Mesendoderm (in vitro differentiated cells): ENCODE data around the gene NPDC1.

ENCODE experiments used
- DNase-seq: peaks from one replicate; pipeline ENCODE4 v3.0.0; 2013
- H2AK5ac ChIP-seq: 2 replicates; pipeline ENCODE4 v1.6.1; 2013; ENCODE audit warnings: low read length, inconsistent platforms
- H2BK120ac ChIP-seq: 2 replicates; pipeline ENCODE4 v1.6.1; 2013; ENCODE audit warnings: low read depth, mild to moderate bottlenecking, low read length, moderate library complexity, mixed read lengths
- H2BK15ac ChIP-seq: replicated peaks from 2 replicates; pipeline ENCODE4 v1.6.1; 2013; ENCODE audit warnings: low read depth, mild to moderate bottlenecking, moderate library complexity
- H2BK5ac ChIP-seq: 2 replicates; pipeline ENCODE4 v1.6.1; 2013; ENCODE audit warnings: low read length, inconsistent platforms
- H3K18ac ChIP-seq: 2 replicates; pipeline ENCODE4 v1.6.1; 2013; ENCODE audit warnings: mild to moderate bottlenecking, low read length, mixed read lengths
- H3K23ac ChIP-seq: one replicate; pipeline ENCODE4 v1.6.1; 2013; ENCODE audit warnings: low read length
- H3K27ac ChIP-seq: 2 replicates; pipeline ENCODE4 v1.5.1; 2013; ENCODE audit warnings: low read depth, mild to moderate bottlenecking, inconsistent platforms, low read length, moderate library complexity
- H3K27me3 ChIP-seq: 2 replicates; pipeline ENCODE4 v1.6.1; 2013; ENCODE audit warnings: low read length, control low read depth, mild to moderate bottlenecking, inconsistent platforms; ENCODE audit not compliant: insufficient read depth, poor library complexity
- H3K36me3 ChIP-seq: 2 replicates; pipeline ENCODE4 v1.6.1; 2013; ENCODE audit warnings: low read length, inconsistent platforms; ENCODE audit not compliant: control insufficient read depth, insufficient read depth
- H3K4ac ChIP-seq: one replicate; pipeline ENCODE4 v1.6.1; 2013; ENCODE audit warnings: low read depth, mild to moderate bottlenecking, low read length, moderate library complexity
- H3K4me1 ChIP-seq: 2 replicates; pipeline ENCODE4 v1.6.1; 2013; ENCODE audit warnings: low read depth, low read length, inconsistent platforms; ENCODE audit not compliant: control insufficient read depth
- H3K4me2 ChIP-seq: 2 replicates; pipeline ENCODE4 v1.6.1; 2013; ENCODE audit warnings: low read length
- H3K4me3 ChIP-seq: 2 replicates; pipeline ENCODE4 v1.5.1; 2013; ENCODE audit warnings: mild to moderate bottlenecking, low read length
- H3K56ac ChIP-seq: one replicate; pipeline ENCODE4 v1.6.1; 2013; ENCODE audit warnings: low read length
- H3K79me1 ChIP-seq: 2 replicates; pipeline ENCODE4 v1.6.1; 2013; ENCODE audit warnings: low read length, inconsistent platforms
- H3K79me2 ChIP-seq: 2 replicates; pipeline ENCODE4 v1.6.1; 2013; ENCODE audit warnings: mild to moderate bottlenecking, low read length; ENCODE audit not compliant: control insufficient read depth, insufficient read depth
- H3K9ac ChIP-seq: 2 replicates; pipeline ENCODE4 v1.6.1; 2013; ENCODE audit warnings: low read length, inconsistent platforms
- H4K5ac ChIP-seq: one replicate; pipeline ENCODE4 v1.6.1; 2013; ENCODE audit warnings: low read length
- H4K8ac ChIP-seq: one replicate; pipeline ENCODE4 v1.6.1; 2013; ENCODE audit warnings: low read depth, mild to moderate bottlenecking, control low read depth, low read length, moderate library complexity
- WGBS: extraction: QIAGEN DNeasy Blood & Tissue Kit; methylation state at CpG from one replicate; pipeline ENCODE4 v1.1.7; 2013; ENCODE audit warnings: low lambda C conversion rate, missing lambda C conversion rate; ENCODE audit not compliant: insufficient coverage; ENCODE audit errors: extremely low coverage; 5-methylcytosine and 5-hydroxymethylcytosine counted together

The NPDC1 gene

DNA sequence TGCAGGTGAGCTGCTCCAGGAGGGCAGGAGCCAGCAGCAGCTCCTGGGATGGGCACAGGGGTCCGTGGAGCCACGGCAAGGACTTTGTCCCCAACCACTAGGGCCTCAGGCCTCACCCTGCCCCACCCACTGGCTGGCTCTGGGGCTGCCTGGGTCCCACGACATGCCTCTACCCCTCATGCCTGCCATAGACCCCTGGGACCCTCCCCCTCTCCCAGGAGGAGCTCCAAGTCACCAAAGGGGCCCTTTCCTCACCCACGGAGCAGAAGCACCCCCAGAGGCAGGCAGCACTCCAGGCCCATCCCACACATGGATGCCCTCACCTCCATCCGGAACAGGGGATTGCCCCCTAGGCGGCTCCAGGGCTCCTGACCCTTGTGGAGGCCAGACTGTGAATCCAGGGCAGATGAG lies 24.4 kb downstream of the NPDC1 start:
- H3K4me2 ChIP-seq: no peak overlapping the region
- no peak overlapping the region for H2BK5ac ChIP-seq
- no peak overlapping the region for H3K56ac ChIP-seq
- H3K4me3 ChIP-seq: no peak overlapping the region
- H3K27ac ChIP-seq: no peak overlapping the region
- H2BK120ac ChIP-seq: no peak overlapping the region
- no peaks in the 10 kb centered on the region for H3K36me3 ChIP-seq
- H4K5ac ChIP-seq: no peak overlapping the region
- no peak overlapping the region for H3K23ac ChIP-seq
- DNase-seq: no peak
- no peak overlapping the region for H3K4ac ChIP-seq
- H3K18ac ChIP-seq: no peak overlapping the region
- H3K4me1 ChIP-seq: no peaks in the 10 kb centered on the region
- no peak overlapping the region for H2BK15ac ChIP-seq
- no peak overlapping the region for H2AK5ac ChIP-seq
- H3K79me2 ChIP-seq: no peaks in the 10 kb centered on the region
- H3K9ac ChIP-seq: no peak overlapping the region
- no peaks in the 10 kb centered on the region for H3K79me1 ChIP-seq
- no peaks in the 10 kb centered on the region for H3K27me3 ChIP-seq
- H4K8ac ChIP-seq: no peak overlapping the region
- WGBS: no CpG with 5 or more reads among the region's 6 CpGs

DNA sequence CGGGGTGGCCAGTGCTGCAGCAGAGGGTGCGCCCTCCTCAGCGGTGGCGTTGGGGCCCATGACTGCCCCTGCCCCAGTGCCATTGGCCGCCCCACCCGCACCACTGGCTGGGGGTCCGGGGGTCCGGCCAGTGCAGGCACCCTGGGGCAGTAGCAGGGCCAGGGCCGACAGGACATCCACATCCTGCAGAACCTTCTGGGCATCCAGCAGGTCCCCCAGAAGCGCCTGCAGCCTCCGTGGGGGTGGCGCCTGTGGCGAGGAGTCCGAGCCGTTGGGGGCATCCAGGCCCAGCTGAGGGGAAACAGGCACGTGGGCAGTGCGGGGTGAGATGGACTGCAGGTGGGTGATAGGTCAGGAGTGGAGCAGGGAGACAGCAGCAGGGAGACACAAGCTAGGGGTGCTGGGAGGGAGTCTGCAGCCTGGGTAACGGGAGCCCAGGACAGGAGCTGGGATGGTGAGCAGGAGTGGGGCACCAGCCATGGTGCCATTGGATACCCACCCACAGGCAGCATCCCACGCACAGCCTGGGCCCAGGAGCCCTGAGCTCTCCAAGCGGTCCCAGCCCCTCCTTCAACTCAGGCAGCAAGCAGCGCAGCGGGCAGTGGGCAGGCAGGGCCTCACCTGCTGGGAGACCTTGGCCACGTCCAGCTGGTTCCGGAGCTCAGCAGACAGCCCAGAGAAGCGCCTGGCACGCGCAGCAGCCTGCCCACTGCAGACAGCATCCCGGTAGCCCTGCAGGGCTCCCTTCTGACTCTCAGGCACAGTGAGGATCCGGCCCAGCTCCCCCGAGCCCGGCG lies 25.0 kb downstream of the NPDC1 start:
- Histone ChIP-seq H3K27ac (no peak overlapping the region), H3K18ac (no peak overlapping the region), H4K5ac (no peak overlapping the region), H3K56ac (no peak overlapping the region), H3K27me3 (no peaks in the 10 kb centered on the region), H2BK120ac (no peak overlapping the region), H3K9ac (no peak overlapping the region), H3K4ac (no peak overlapping the region), H3K79me2 (no peaks in the 10 kb centered on the region), H2BK15ac (no peak overlapping the region), H3K4me1 (no peaks in the 10 kb centered on the region), H3K79me1 (no peaks in the 10 kb centered on the region), H3K4me3 (no peak overlapping the region), H3K4me2 (no peak overlapping the region), H3K23ac (no peak overlapping the region), H4K8ac (no peak overlapping the region), H3K36me3 (no peaks in the 10 kb centered on the region), H2BK5ac (no peak overlapping the region), H2AK5ac (no peak overlapping the region)
- DNase-seq: no peak
- no CpG with 5 or more reads among the region's 32 CpGs for WGBS

DNA sequence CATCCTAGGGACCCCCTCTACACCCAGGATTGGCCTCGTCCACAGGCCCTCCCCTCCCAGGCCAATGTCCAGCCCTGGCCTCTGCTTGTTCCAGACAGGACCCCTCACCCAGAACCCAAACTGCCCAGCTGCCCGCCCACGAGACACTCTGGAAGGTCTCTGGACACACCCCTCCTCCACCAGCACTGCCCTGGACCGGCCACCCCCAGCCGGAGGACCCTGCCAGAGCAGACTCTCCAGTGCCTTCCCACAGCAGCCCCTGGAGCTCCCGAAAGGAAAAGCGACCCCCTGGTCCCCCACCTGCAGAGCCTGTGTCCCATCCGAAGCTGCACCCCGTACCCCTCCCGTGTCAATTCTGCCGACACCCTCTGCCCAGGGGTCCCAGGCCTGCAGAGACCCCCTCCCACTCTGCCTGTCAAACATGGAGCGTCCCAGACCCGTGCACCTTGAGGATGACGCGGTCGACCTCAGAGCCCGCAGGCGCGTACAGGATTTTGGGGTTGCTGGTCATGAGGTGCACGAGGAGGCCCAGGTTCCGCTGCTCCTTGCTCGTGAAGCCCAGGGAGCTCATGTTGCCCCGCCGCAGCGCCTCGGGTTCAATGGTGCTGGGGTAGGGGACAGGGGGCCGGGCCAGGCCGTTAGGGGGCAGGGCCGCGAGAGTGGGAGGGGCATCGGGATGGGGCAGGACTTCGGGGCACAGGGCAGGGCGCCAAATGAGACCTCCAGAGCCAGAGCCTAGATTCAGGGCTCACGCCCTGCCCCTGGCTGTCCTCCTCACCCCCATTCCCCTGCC lies 25.9 kb downstream of the NPDC1 start:
- H3K4me1 ChIP-seq: no peaks in the 10 kb centered on the region
- H3K79me2 ChIP-seq: no peaks in the 10 kb centered on the region
- H3K79me1 ChIP-seq: no peaks in the 10 kb centered on the region
- no peak overlapping the region for H3K23ac ChIP-seq
- H2BK120ac ChIP-seq: no peak overlapping the region
- WGBS: no CpG with 5 or more reads among the region's 34 CpGs
- DNase-seq: no peak
- no peak overlapping the region for H4K5ac ChIP-seq
- H3K27me3 ChIP-seq: no peaks in the 10 kb centered on the region
- no peak overlapping the region for H3K4me2 ChIP-seq
- H3K9ac ChIP-seq: no peak overlapping the region
- no peak overlapping the region for H2AK5ac ChIP-seq
- no peak overlapping the region for H3K18ac ChIP-seq
- no peak overlapping the region for H2BK15ac ChIP-seq
- H3K56ac ChIP-seq: no peak overlapping the region
- H4K8ac ChIP-seq: no peak overlapping the region
- no peaks in the 10 kb centered on the region for H3K36me3 ChIP-seq
- no peak overlapping the region for H3K4ac ChIP-seq
- no peak overlapping the region for H2BK5ac ChIP-seq
- H3K4me3 ChIP-seq: no peak overlapping the region
- no peak overlapping the region for H3K27ac ChIP-seq

DNA sequence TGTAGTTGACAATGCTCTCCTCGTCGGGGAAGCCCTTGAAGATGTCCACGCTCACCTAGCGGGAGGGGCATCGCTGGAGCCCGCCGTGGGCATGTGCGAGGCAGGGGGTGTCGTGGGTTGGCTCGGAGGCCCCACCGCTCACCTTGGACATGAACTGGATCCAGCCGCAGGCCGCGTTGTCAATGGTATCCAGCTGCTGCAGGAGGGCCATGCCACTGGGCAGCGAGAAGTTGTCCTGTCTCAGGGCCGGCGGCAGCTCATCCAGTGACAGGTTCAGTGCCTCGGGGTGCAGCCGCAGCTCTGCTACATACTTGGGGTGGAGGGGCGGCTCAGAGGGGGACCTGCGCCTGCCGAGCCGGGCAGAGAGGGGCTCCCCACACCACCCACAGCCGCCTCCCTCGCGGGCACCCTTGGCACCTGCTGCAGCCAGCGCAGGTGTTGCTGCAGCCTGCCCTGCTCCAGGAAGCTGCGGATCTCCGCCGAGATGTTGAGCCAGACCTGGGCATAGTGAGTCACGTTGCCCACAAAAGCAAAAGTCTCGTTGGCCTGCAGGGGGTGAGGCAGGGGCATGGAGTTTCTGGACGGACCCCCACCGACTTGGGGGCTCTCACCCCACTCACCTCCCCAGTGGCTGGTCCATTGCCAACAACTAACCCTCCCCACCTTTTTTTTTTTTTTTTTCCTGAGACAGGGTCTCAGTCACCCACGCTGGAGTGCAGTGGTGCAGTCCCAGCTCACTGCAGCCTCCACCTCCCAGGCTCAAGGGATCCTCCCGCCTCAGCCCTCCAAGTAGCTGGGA lies 27.0 kb downstream of the NPDC1 start:
- H2BK15ac ChIP-seq: no peak overlapping the region
- H2BK120ac ChIP-seq: no peak overlapping the region
- H3K27me3 ChIP-seq: no peaks in the 10 kb centered on the region
- no peak overlapping the region for H3K4ac ChIP-seq
- H3K4me1 ChIP-seq: no peaks in the 10 kb centered on the region
- no peak overlapping the region for H3K4me2 ChIP-seq
- H3K79me1 ChIP-seq: no peaks in the 10 kb centered on the region
- H2BK5ac ChIP-seq: no peak overlapping the region
- no peak overlapping the region for H3K56ac ChIP-seq
- no peak overlapping the region for H4K8ac ChIP-seq
- DNase-seq: no peak
- no peak overlapping the region for H3K9ac ChIP-seq
- no CpG with 5 or more reads among the region's 36 CpGs for WGBS
- no peak overlapping the region for H3K18ac ChIP-seq
- no peak overlapping the region for H3K27ac ChIP-seq
- no peak overlapping the region for H2AK5ac ChIP-seq
- no peak overlapping the region for H3K23ac ChIP-seq
- no peak overlapping the region for H4K5ac ChIP-seq
- H3K4me3 ChIP-seq: no peak overlapping the region
- no peaks in the 10 kb centered on the region for H3K36me3 ChIP-seq
- no peaks in the 10 kb centered on the region for H3K79me2 ChIP-seq

DNA sequence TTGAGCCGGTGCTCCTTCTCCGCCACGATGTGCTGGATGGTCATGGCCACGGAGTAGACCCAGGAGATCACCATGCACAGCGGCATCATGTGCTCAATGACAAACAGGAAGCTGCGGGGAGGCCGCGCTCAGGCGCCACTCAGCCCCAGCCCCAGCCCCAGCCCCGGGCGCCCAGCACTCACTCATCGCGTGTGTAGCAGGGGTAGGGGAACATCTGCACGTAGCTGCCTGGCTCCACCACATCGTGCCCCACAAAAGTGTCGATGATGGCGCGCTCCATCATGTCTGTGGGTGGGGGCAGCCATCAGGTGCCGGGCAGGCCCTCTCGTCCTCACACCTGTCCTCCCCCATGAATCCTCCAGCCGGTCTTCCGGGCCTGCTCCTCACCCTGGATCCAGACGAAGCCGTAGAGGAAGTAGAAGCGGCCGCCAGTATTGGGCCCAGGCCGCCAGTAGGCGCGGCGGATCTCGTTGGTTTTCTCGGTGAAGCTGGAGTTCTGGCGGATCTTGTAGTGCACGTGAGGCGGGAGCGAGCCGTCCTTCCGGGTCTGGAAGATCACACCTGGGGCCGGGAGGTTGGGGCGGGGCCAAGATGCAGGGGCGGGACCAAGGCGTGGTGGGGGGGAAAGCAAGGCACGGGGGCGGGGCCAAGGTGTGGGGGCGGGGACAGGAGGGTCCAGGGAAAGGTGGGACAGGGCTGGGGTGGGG lies 28.0 kb downstream of the NPDC1 start:
- H3K27ac ChIP-seq: no peak overlapping the region
- no peak overlapping the region for H3K23ac ChIP-seq
- H2BK15ac ChIP-seq: no peak overlapping the region
- H3K79me1 ChIP-seq: no peaks in the 10 kb centered on the region
- no peak overlapping the region for H4K8ac ChIP-seq
- no peak overlapping the region for H3K18ac ChIP-seq
- H3K56ac ChIP-seq: no peak overlapping the region
- no peaks in the 10 kb centered on the region for H3K79me2 ChIP-seq
- H3K4me2 ChIP-seq: no peak overlapping the region
- no peak overlapping the region for H2BK120ac ChIP-seq
- H2BK5ac ChIP-seq: no peak overlapping the region
- H3K9ac ChIP-seq: no peak overlapping the region
- no peak overlapping the region for H4K5ac ChIP-seq
- H3K27me3 ChIP-seq: no peaks in the 10 kb centered on the region
- no peak for DNase-seq
- no peaks in the 10 kb centered on the region for H3K36me3 ChIP-seq
- WGBS: no CpG with 5 or more reads among the region's 45 CpGs
- no peak overlapping the region for H3K4ac ChIP-seq
- no peak overlapping the region for H2AK5ac ChIP-seq
- no peak overlapping the region for H3K4me3 ChIP-seq
- H3K4me1 ChIP-seq: no peaks in the 10 kb centered on the region
